ENCODE results near the gene ACP4. TPM values are rescaled to one million over a fixed set of nuclear protein-coding genes. Genes with fewer than 3 reads are reported as not detected.
"Not testable (repeated sequence)": the region's sequence is repeated elsewhere in the genome, so short reads cannot be mapped to it uniquely, and the experiment has no call there.

ACP4 gene
- total and polyA plus RNA-seq, 12 donors = not detected

DNA sequence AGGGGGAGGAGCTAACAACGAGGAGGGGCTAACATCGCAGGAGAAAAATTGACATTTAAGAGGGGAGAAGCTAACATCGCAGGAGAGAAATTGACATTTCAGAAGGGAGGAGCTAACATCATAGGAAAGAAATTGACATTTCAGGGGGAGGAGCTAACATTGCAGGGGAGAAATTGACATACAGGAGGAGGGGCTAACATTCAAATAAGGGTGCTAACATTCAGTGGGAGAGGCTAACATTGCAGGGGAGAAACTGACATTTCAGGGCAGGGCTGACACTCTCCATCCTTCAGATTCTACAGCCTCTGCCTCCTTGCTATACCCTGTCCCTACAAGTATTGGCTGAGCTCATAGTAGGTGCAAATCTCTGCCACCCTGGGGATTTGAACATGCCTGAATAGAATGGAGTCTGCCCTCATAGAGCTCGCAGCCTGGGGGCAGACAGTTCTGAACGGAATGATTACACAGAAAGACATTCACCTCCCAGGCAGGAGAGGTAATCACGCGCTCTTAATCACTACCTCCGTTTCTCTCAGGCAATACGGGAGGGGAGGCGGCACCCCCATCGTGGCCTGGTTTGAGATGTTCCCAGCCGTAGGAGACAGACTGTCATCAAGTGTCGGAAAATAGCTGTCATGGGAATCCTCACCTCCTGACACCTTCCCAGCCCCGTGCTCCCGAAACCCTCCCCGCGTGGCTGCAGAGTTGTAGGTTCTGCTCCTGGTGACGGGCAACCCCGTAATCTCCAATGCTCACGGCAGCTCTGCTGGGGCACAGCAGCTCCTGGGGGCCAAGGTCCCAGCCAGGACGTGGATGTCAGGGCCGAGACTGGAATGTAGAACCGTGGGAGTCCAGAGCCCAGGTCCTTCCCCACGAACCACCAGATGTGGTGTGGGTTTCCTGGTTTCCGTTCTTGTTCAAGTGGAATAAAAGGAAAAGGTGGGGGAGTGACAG is 10.4 kb upstream of the ACP4 start:
- H3K27me3 ChIP-seq = peaks cover 14 to 87% (median 85%) of the 10 kb centered on the region in 7 donors

DNA sequence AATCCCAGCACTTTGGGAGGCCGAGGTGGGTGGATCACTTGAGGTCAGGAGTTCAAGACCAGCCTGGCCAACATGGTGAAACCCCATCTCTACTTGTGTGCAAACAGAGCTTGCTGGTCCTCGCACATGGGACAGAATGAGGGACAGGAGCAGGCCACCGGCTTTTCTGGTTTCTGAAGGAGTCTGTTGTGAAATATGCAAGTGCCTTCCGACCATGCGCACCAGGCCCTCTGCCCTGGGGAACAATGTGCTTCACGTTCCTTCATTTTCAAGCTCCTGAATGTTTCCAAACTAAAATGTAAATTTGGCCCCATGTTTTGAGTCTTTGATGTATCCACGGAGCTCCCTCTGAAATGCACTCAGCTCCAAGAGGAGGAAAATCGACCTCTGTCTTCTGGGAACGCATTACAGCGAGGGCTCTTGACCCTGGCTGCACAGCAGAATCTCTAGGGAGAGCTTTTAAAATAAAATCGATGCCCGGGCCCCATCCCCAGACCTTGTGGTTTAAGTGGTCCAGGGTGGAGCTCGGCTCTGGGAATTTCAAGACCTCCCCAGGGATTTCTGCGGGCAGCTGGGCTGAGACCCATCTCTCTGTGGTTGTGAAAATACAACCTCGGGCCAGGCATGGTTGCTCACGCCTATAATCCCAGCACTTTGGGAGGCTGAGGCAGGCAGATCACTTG is 9.3 kb upstream of the ACP4 start:
- Histone ChIP-seq H3K27me3 (peaks cover 14 to 78% (median 74%) of the 10 kb centered on the region in 7 donors), H3K9me3 (peaks cover 0 to 9% (median 0%) of the 10 kb centered on the region in 11 donors), H3K4me3 (no peak overlapping the region), H3K36me3 (no peaks in the 10 kb centered on the region), H3K4me1 (peaks cover 0 to 7% (median 0%) of the 10 kb centered on the region in 9 donors), H3K27ac (no peak overlapping the region)
- TF ChIP-seq, protein P1, sequence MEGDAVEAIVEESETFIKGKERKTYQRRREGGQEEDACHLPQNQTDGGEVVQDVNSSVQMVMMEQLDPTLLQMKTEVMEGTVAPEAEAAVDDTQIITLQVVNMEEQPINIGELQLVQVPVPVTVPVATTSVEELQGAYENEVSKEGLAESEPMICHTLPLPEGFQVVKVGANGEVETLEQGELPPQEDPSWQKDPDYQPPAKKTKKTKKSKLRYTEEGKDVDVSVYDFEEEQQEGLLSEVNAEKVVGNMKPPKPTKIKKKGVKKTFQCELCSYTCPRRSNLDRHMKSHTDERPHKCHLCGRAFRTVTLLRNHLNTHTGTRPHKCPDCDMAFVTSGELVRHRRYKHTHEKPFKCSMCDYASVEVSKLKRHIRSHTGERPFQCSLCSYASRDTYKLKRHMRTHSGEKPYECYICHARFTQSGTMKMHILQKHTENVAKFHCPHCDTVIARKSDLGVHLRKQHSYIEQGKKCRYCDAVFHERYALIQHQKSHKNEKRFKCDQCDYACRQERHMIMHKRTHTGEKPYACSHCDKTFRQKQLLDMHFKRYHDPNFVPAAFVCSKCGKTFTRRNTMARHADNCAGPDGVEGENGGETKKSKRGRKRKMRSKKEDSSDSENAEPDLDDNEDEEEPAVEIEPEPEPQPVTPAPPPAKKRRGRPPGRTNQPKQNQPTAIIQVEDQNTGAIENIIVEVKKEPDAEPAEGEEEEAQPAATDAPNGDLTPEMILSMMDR (IDR thresholded peaks at IDR 0.05) = no peak
- 59 to 61% methylated on average over 16 of the region's 16 CpGs for whole genome bisulfite sequencing, 2 donors
- no peak for DNase-seq
- ATAC-seq = no peak
- intact Hi-C loops (cut with DNase I) = loop anchor here (5.0 to 10.0 kb wide), 10 partner anchors 64 to 526 kb away; partner anchors contain the start of genes NAPSA (in 4 of the 10) and SHANK1 (in 1 of the 10)

More for the DNA sequence above, 10.4 kb upstream of the ACP4 start:
- DNase-seq (no peak), ATAC-seq (no peak)
- peaks cover 0 to 9% (median 0%) of the 10 kb centered on the region in 11 donors for H3K9me3 ChIP-seq
- intact Hi-C loops (cut with DNase I) = loop anchor here (5.0 to 10.0 kb wide), 10 partner anchors 62 to 525 kb away; partner anchors contain the start of genes NAPSA (in 4 of the 10) and SHANK1 (in 1 of the 10)
- WGBS, 2 donors = 32 to 33% methylated on average over 25 of the region's 25 CpGs
- no peaks in the 10 kb centered on the region for H3K36me3 ChIP-seq
- no peak overlapping the region for H3K4me3 ChIP-seq
- H3K27ac ChIP-seq = no peak overlapping the region
- TF ChIP-seq, protein P1 (IDR thresholded peaks at IDR 0.05) = no peak
- peaks cover 0 to 7% (median 0%) of the 10 kb centered on the region in 9 donors for H3K4me1 ChIP-seq

DNA sequence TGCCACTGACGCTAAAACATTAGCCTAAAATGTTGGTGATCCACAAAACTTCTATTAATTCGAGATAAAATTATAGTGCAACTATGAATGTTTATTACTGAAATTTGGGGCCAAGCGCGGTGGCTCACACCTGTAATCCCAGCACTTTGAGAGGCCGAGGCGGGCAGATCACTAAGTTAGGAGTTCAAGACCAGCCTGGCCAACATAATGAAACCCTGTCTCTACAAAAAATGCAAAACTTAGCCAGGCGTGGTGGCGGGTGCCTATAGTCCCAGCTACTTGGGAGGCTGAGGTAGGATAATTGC is 6.4 kb upstream of the ACP4 start:
- H3K36me3 ChIP-seq, DNase-seq, H3K4me3 ChIP-seq, H3K27ac ChIP-seq, H3K4me1 ChIP-seq, H3K9me3 ChIP-seq, ATAC-seq: not testable (repeated sequence)
- WGBS, 2 donors = 28 to 37% methylated on average over 8 of the region's 8 CpGs
- TF ChIP-seq, protein P1 (IDR thresholded peaks at IDR 0.05) = peak in 1 of 9 donors; percentile 4
- peaks cover 7 to 54% (median 45%) of the 10 kb centered on the region in 7 donors for H3K27me3 ChIP-seq
- intact Hi-C loops (cut with DNase I) = loop anchor here (1.0 to 10.0 kb wide), 16 partner anchors 66 to 529 kb away; partner anchors contain the start of genes NAPSA (in 4 of the 10) and SHANK1 (in 1 of the 10)

DNA sequence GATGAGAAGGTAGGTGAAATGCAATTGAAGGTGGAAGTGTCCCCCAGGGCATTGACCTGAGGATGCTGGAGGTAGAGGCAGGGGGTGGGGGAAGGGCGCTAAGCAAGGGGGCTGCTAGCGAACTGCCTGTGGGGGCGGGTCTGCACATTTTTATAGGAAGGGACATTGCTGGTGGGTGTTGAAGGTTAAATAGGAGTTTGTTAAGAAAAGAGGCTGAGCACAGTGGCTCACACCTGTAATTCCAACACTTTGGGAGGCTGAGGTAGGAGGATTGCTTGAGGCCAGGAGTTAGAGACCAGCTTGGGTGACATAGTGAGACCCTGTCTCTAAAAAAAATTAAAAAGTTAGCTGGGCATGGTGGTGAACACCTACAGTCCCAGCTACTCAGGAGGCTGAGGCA is 5.5 kb upstream of the ACP4 start:
- H3K27me3 ChIP-seq = peaks cover 3 to 45% (median 36%) of the 10 kb centered on the region in 7 donors
- H3K9me3 ChIP-seq = no peaks in the 10 kb centered on the region

More for the DNA sequence above, 5.5 kb upstream of the ACP4 start:
- Histone ChIP-seq H3K27ac (no peak overlapping the region), H3K4me1 (peaks cover 0 to 7% (median 0%) of the 10 kb centered on the region in 9 donors), H3K4me3 (no peak overlapping the region), H3K36me3 (no peaks in the 10 kb centered on the region)
- 94 to 95% methylated on average over 3 of the region's 3 CpGs for WGBS, 2 donors
- intact Hi-C loops (cut with DNase I) = loop anchor here (5.0 to 10.0 kb wide), 10 partner anchors 67 to 530 kb away; partner anchors contain the start of genes NAPSA (in 4 of the 10) and SHANK1 (in 1 of the 10)
- TF ChIP-seq, protein P1 (IDR thresholded peaks at IDR 0.05) = no peak
- ATAC-seq = no peak
- no peak for DNase-seq
